Erythroblast (primary cell): ENCODE results near the gene AGMAT.
A peak's percentile ranks its signal among the peaks of the same experiment; 100 is the strongest.

Experiments
- DNase-seq, 2 experiments: peaks; one replicate each; lab custom pipeline; 2025; lab: John Stamatoyannopoulos, UW
- GATA1 ChIP-seq: IDR thresholded peaks from 2 replicates; pipeline ENCODE4 v1.6.1; 2011; ENCODE audit warnings: low read depth, mild to moderate bottlenecking, control low read depth, low read length, moderate library complexity
- POLR2A ChIP-seq: IDR thresholded peaks from 2 replicates; pipeline ENCODE4 v1.6.1; 2011; ENCODE audit warnings: mild to moderate bottlenecking, low read length

The AGMAT gene

GRCh38 chr1:15559189-15559810 lies 25.6 kb downstream of the AGMAT start:
- TF ChIP-seq POLR2A (no peak), GATA1 (no peak)
- no peak for DNase-seq

GRCh38 chr1:15558516-15558915 lies 26.3 kb downstream of the AGMAT start:
- no peak for DNase-seq
- no peak for TF ChIP-seq GATA1
- TF ChIP-seq POLR2A, result no peak

DNA sequence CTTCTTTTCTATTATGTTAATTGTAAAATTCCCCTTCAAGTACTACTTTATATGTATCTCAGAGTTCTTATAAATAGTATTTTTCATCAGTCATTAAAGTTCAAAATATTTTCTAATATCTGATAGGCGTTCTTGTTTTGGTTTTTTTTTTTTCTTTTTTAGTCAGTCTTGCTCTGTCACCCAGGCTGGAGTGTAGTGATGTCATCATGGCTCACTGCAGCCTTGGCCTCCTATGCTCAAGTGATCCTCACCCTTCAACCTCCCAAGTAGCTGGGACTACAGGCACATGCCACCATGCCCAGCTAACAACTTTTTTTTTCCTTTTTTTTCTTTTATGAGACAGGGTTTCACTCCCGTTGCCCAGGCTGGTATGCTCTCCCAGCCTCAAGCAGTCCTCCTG lies 27.3 kb downstream of the AGMAT start:
- DNase-seq, result peak in 1 of 2 experiments; percentile 54
- no peak for TF ChIP-seq POLR2A
- TF ChIP-seq GATA1, result no peak

GRCh38 chr1:15557008-15557407 lies 27.8 kb downstream of the AGMAT start:
- no peak for DNase-seq
- TF ChIP-seq POLR2A (no peak), GATA1 (no peak)

DNA sequence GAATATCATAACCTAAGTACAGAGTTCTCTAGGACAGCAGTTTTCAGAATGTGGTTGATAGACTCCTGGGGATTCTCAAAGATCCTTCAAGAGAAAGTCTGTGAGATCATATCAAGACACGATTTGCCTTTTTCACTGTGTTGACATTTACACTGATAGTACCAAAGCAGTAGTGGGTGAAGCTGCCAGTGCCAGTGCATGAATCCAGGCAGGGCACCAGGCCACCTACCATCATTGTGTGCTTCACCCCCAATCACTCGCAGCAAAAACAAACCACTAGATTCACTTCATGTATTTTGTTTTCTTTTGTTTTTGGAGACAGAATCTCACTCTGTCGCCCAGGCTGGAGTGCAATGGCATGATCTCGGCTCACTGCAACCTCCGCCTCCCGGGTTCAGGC lies 34.3 kb downstream of the AGMAT start:
- no peak for TF ChIP-seq POLR2A
- no peak for TF ChIP-seq GATA1
- DNase-seq, result no peak

GRCh38 chr1:15546641-15547040 lies 38.2 kb downstream of the AGMAT start:
- no peak for DNase-seq
- no peak for TF ChIP-seq POLR2A
- TF ChIP-seq GATA1, result no peak

- TF ChIP-seq GATA1 (no peak), POLR2A (peak; percentile 8)
- DNase-seq, result peak; percentile 87 to 88
These were observed 41.0 kb downstream of the AGMAT start for GRCh38 chr1:15543589-15544568.

DNA sequence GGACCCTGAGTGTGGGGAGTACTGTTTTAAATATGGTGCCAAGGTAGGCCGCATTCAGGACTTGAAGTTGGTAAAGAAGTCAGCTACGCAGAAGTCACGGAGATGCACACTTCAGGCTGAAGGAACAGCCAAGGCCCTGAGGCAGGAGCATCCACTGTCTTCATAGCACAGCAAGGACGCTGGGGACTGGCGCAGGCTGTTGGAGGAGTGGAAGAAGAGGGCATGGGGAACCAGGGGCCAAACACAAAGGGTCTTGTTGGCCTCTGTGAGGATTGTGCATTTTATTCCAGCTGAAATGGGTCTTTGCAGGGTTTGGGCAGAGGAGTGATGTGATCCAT lies 41.6 kb downstream of the AGMAT start:
- TF ChIP-seq POLR2A (peak; percentile 3), GATA1 (no peak)
- no peak for DNase-seq

DNA sequence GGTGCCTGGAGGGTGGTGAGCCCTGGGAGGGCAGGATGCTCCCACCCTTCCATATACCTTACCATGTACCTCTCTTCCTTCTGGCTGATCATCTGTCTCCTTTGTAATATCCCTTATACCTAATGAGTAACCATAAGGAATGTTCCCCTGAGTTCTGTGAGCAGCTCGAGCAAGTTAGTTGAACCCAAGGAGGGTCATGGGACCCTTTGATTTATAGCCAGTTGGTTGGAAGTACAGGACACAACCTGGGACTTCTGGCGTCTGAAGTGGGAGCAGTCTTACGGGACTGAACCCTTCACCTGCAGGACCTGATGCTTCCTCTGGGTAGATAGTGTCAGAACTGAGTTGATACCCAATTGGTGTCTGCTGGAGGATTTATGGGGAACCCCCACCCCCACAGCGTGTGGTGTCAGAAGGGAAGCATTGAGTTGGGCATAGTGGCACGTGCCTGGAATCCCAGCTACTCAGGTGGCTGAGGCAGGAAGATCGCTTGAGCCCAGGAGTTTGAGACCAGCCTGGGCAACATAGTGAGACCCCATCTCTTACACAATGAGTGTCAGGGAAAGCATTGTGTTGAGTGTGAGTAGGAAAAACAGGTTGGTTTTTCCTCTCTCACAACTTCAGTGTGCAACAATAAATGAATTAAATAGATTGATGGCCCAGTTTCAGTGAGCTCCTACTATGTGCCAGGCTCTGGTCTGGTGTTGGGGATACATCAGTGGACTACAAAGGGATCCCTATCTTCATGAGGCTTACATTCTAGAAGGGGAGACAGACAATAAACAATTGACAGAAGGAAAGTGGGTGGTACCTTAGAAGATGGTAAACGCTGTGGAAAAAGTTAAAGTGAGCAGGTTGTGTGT lies 42.2 kb downstream of the AGMAT start:
- no peak for TF ChIP-seq GATA1
- TF ChIP-seq POLR2A, result no peak
- DNase-seq, result no peak

DNA sequence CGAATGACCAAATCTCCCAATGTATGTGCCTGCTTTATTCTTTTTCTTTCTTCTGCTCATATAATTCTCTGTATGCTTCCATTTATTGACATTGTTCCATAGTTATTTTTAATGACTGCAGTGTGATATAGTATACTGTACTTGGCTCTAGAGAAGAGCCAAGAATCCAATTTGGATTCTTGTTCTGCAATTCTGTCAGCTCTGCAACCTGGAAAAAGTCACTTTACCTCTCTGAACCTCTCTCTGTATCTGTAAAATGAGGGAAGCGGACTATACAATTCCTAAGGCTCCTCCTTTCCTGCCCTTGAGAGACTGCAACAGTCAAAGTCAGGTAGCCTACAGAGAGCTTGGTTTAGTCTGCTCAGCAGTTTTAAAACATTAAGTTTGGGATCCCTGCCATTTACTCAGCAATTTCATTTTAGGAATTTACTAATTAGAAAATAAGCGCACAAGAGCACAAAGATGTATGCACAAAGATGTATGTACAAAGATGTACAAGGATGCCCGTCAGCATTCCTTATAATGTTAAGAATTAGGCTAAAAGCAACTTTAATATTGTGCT lies 43.5 kb downstream of the AGMAT start:
- TF ChIP-seq POLR2A (no peak), GATA1 (no peak)
- DNase-seq, result no peak

GRCh38 chr1:15540186-15540585 lies 44.7 kb downstream of the AGMAT start:
- TF ChIP-seq POLR2A, result no peak
- no peak for TF ChIP-seq GATA1
- no peak for DNase-seq

- no peak for DNase-seq
- TF ChIP-seq POLR2A (no peak), GATA1 (no peak)
These were observed 46.1 kb downstream of the AGMAT start for GRCh38 chr1:15538771-15539170.

DNA sequence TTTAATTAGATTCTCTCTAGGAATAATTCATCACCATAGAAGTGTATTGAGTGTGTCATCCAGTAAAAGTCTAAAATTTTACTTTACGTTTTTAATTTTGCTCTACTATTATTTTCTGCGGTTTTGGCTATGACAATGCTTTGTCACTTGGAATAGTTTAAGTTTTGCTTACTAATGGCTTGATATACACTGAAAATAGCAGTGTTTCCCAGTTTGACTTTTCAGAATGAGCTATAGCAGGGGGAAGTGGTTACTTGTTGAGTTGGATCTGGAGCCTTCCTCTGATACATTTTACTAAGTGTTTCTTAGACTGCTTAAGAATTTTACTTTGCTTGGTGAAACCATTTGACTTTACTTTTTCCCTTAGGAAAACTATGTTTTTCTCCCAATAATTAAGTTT lies 53.2 kb downstream of the AGMAT start:
- TF ChIP-seq GATA1, result no peak
- no peak for DNase-seq

DNA sequence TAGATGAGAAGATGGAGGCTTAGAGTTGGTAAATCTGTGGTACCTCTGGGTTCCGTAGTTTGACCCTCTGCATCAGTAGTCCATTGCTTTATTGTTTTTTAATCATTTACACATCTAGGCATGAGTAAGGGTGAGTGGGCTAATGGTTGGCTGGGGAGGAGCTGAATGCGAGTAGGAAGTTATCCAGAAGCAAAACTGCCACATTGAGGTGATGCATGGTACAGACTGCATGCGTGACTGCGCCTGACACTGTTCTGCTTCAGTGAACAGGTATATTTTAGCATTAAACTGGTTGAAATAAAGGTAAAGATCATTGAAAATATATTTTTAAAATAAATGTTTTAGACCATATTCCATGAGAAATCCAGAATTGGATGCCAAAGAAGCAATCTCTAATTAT lies 53.8 kb downstream of the AGMAT start:
- no peak for DNase-seq
- TF ChIP-seq POLR2A, result no peak
- TF ChIP-seq GATA1, result no peak
